ENCODE measurements around the gene ARL6IP5.

DNA sequence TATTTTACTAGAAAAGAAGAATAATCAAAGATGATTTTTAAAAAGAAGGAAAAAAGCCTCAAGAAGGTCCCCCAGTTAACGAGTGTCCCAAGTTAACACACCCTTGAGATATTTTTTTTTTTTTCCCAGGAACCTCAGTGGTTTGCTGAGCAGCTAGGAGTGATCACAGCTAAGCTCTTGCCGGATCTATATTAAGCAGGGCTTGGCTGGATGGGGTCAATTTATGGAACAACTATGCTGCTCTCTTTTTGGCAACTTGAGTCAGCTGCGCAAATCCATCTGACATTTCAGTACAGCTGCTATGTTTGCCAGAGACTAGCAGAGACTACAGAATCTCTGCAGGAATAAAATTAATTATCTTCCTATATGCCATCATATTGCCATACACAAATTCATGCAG, 37.7 kb downstream of the ARL6IP5 start, which contains the start of gene LMOD3:
- TF ChIP-seq, protein P1, sequence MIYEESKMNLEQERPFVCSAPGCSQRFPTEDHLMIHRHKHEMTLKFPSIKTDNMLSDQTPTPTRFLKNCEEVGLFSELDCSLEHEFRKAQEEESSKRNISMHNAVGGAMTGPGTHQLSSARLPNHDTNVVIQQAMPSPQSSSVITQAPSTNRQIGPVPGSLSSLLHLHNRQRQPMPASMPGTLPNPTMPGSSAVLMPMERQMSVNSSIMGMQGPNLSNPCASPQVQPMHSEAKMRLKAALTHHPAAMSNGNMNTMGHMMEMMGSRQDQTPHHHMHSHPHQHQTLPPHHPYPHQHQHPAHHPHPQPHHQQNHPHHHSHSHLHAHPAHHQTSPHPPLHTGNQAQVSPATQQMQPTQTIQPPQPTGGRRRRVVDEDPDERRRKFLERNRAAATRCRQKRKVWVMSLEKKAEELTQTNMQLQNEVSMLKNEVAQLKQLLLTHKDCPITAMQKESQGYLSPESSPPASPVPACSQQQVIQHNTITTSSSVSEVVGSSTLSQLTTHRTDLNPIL (CRISPR knock-in tag; IDR thresholded peaks at IDR 0.05; ENCODE audit: low read depth): no peak
- no peak for TF ChIP-seq ZFP3 (CRISPR knock-in tag; IDR thresholded peaks at IDR 0.05)

Data from SK-N-SH treated with all-trans-retinoic acid at 6 μM for 48 hours (cell line).